Lung (tissue), 12 donors: ENCODE measurements around the gene KIAA1217. TPM values are rescaled to one million over a fixed set of nuclear protein-coding genes. Genes with fewer than 3 reads are reported as not detected.
A peak's percentile ranks its signal among the peaks of the same experiment; 100 is the strongest.
"Not testable (repeated sequence)": the region's sequence is repeated elsewhere in the genome, so short reads cannot be mapped to it uniquely, and the experiment has no call there.

ENCODE experiments used
- ATAC-seq: fragments of 200-7000 bp; cut with Tn5 transposase; one replicate; pipeline ENCODE4 v1.9.1; 2020; ENCODE audit warnings: moderate number of reproducible peaks; ENCODE audit not compliant: insufficient read depth, low FRiP score
- DNase-seq, 3 donors: peaks; one replicate each; pipeline ENCODE4 v3.0.0-alpha.2; 2013 to 2017
- H3K27ac ChIP-seq, 2 donors: one replicate each; pipeline ENCODE4 v1.5.1; 2013; ENCODE audit warnings: mild to moderate bottlenecking in 2 of 2, moderate library complexity in 2 of 2, control low read depth in 1 of 2, inconsistent platforms in 1 of 2, low read depth in 1 of 2, low read length in 1 of 2
- H3K27me3 ChIP-seq, 3 donors: one replicate each; pipeline ENCODE4 v1.5.1; 2013; ENCODE audit warnings: low read length in 2 of 3; ENCODE audit not compliant: control insufficient read depth in 3 of 3, insufficient read depth in 3 of 3
- H3K36me3 ChIP-seq, 4 donors: one replicate each; pipeline ENCODE4 v1.5.1; 2013; ENCODE audit warnings: low read length in 4 of 4, mild to moderate bottlenecking in 1 of 4, moderate library complexity in 1 of 4; ENCODE audit not compliant: control insufficient read depth in 4 of 4, insufficient read depth in 4 of 4
- H3K4me1 ChIP-seq, 5 donors: one replicate each; pipeline ENCODE4 v1.5.1; 2013; ENCODE audit warnings: low read length in 5 of 5, mild to moderate bottlenecking in 2 of 5, moderate library complexity in 1 of 5; ENCODE audit not compliant: control insufficient read depth in 5 of 5, insufficient read depth in 5 of 5
- H3K4me3 ChIP-seq: one replicate; pipeline ENCODE4 v1.5.1; 2013; ENCODE audit warnings: mild to moderate bottlenecking, control low read depth, moderate library complexity
- H3K9ac ChIP-seq, 2 donors: one replicate each; pipeline ENCODE4 v1.5.1; 2013; ENCODE audit warnings: low read length in 2 of 2, control low read depth in 1 of 2; ENCODE audit not compliant: insufficient read depth in 1 of 2
- H3K9me3 ChIP-seq, 4 donors: one replicate each; pipeline ENCODE4 v1.5.1; 2013; ENCODE audit warnings: low read length in 3 of 4, mild to moderate bottlenecking in 1 of 4, moderate library complexity in 1 of 4; ENCODE audit not compliant: control insufficient read depth in 4 of 4, insufficient read depth in 3 of 4
- CTCF ChIP-seq: IDR thresholded peaks from 2 replicates; pipeline ENCODE4 v1.5.1; 2012; ENCODE audit warnings: mild to moderate bottlenecking; ENCODE audit errors: control extremely low read depth, extremely low read depth
- WGBS, 2 donors: extraction: QIAGEN DNeasy Blood & Tissue Kit; methylation state at CpG; one replicate each; pipeline ENCODE4 v1.1.7; 2013; 5-methylcytosine and 5-hydroxymethylcytosine counted together
- polyA plus RNA-seq, 2 donors: library from polyadenylated mRNA; stranded (reverse); fragments of 200-250 nt; gene quantifications; one replicate each; pipeline ENCODE4 v1.2.1, GENCODE V29; 2013
- total RNA-seq, 2 donors: library from RNA; depleted of rRNA in 1 of 2; stranded (reverse); fragments of >200 nt in 1 of 2; gene quantifications; one replicate each; pipeline ENCODE4 v1.2.1, GENCODE V29; 2014 to 2021
- donor health status: control.
- donor health status: control.
- donor health status: Bipolar disorder and iron deficiency.
- donor health status: healthy.
- donor health status: DM: yes; HTN: yes; CAD: no.

KIAA1217 gene
- total and polyA plus RNA-seq, 4 donors: 5.5 to 58.6 (median 24.1) TPM

GRCh38 chr10:24349379-24350001 lies 140.6 kb downstream of the KIAA1217 start:
- WGBS, 2 donors: 41 to 67% methylated on average over 3 of the region's 3 CpGs
- no peak for DNase-seq
- H3K36me3 ChIP-seq: no peaks in the 10 kb centered on the region
- H3K4me3 ChIP-seq: no peak overlapping the region
- no peak for TF ChIP-seq CTCF
- no peaks in the 10 kb centered on the region for H3K9me3 ChIP-seq
- H3K9ac ChIP-seq: no peak overlapping the region
- ATAC-seq: no peak
- peak overlapping the region in 1 of 2 donors; percentile 56 for H3K27ac ChIP-seq
- H3K27me3 ChIP-seq: no peaks in the 10 kb centered on the region
- H3K4me1 ChIP-seq: peaks cover 6 to 18% (median 9%) of the 10 kb centered on the region in 5 donors

GRCh38 chr10:24350070-24350921 lies 141.4 kb downstream of the KIAA1217 start:
- no peak for ATAC-seq
- no peak overlapping the region for H3K27ac ChIP-seq

GRCh38 chr10:24350922-24351225 lies 141.9 kb downstream of the KIAA1217 start:
- H3K27me3 ChIP-seq, H3K27ac ChIP-seq, ATAC-seq, H3K36me3 ChIP-seq, DNase-seq, H3K9me3 ChIP-seq, H3K9ac ChIP-seq, H3K4me3 ChIP-seq: not testable (repeated sequence)
- 90 to 92% methylated on average over 7 of the region's 7 CpGs for WGBS, 2 donors
- peaks cover 0 to 13% (median 9%) of the 10 kb centered on the region in 5 donors for H3K4me1 ChIP-seq

More at GRCh38 chr10:24350070-24350921, 141.4 kb downstream of the KIAA1217 start:
- Histone ChIP-seq H3K4me1 (peaks cover under 1 to 13% (median 9%) of the 10 kb centered on the region in 5 donors), H3K9me3 (no peaks in the 10 kb centered on the region), H3K4me3 (no peak overlapping the region), H3K9ac (no peak overlapping the region), H3K27me3 (no peaks in the 10 kb centered on the region), H3K36me3 (no peaks in the 10 kb centered on the region)
- WGBS, 2 donors: 45 to 54% methylated on average over 9 of the region's 9 CpGs
- no peak for TF ChIP-seq CTCF
- no peak for DNase-seq

- no peak for DNase-seq
- Histone ChIP-seq H3K4me1 (peaks cover 0 to 13% (median 9%) of the 10 kb centered on the region in 5 donors), H3K9me3 (no peaks in the 10 kb centered on the region), H3K36me3 (no peaks in the 10 kb centered on the region), H3K27me3 (no peaks in the 10 kb centered on the region), H3K27ac (no peak overlapping the region), H3K9ac (no peak overlapping the region), H3K4me3 (no peak overlapping the region)
- no peak for TF ChIP-seq CTCF
- 89 to 94% methylated on average over 4 of the region's 4 CpGs for WGBS, 2 donors
- no peak for ATAC-seq
Measured at GRCh38 chr10:24351961-24352360, 143.0 kb downstream of the KIAA1217 start.
